GM10266 (cell line): ENCODE measurements around the gene DIP2B.

Experiments
- DNase-seq: peaks from one replicate; pipeline ENCODE4 v3.0.0; 2012; ENCODE audit errors: extremely low spot score
- CTCF ChIP-seq: IDR thresholded peaks from 2 replicates; pipeline ENCODE4 v1.5.1; 2012; ENCODE audit warnings: mild to moderate bottlenecking, low read depth; ENCODE audit not compliant: control insufficient read depth, insufficient read depth; ENCODE audit errors: missing control alignments

DIP2B gene

GRCh38 chr12:50647479-50647878 is 142.7 kb downstream of the DIP2B start:
- DNase-seq: no peak
- TF ChIP-seq CTCF: no peak

DNA sequence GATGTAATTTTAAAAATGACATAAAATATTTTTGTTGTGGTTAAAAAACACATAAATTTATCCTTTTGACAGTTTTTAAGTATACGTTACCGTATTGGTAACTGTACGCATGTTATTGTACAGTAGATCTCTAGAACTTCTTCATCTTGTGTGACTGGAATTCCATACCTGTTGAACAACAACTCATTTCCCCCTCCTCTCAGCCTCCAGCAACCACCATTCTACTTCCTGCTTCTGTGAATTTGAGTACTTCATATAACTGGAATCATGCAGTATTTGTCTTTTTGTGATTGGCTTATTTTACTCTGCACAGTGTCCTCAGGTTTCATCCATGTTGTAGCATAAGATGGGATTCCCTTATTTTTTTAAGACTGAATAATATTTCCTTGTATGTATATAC is 145.5 kb downstream of the DIP2B start:
- DNase-seq: no peak
- no peak for TF ChIP-seq CTCF

- TF ChIP-seq CTCF: no peak
- no peak for DNase-seq
These were observed 150.7 kb downstream of the DIP2B start for GRCh38 chr12:50655374-50655921.

DNA sequence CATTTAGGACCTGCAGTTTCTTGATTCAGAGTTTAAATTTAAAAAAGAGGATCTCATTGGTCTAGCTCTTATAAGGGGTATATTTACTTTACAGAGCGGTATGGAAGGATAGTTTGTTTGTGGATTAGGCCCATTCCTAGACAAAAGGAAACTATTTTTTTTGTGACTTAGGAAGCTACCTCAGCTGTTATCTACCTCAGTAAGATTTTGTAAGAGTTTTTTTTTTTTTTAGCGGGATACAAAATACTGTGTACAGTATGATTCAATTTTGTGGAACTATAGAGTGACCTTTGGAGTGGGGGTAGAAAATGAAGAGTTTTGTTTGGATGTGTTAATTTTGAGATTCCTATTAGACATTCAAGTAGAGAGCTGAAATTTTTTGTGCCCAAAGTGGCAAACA is 154.5 kb downstream of the DIP2B start:
- no peak for TF ChIP-seq CTCF
- no peak for DNase-seq

GRCh38 chr12:50659690-50660424 is 155.1 kb downstream of the DIP2B start:
- no peak for DNase-seq

GRCh38 chr12:50660425-50660822 is 155.6 kb downstream of the DIP2B start:
- TF ChIP-seq CTCF: no peak
- DNase-seq: no peak

More at GRCh38 chr12:50659690-50660424, 155.1 kb downstream of the DIP2B start:
- TF ChIP-seq CTCF: no peak

DNA sequence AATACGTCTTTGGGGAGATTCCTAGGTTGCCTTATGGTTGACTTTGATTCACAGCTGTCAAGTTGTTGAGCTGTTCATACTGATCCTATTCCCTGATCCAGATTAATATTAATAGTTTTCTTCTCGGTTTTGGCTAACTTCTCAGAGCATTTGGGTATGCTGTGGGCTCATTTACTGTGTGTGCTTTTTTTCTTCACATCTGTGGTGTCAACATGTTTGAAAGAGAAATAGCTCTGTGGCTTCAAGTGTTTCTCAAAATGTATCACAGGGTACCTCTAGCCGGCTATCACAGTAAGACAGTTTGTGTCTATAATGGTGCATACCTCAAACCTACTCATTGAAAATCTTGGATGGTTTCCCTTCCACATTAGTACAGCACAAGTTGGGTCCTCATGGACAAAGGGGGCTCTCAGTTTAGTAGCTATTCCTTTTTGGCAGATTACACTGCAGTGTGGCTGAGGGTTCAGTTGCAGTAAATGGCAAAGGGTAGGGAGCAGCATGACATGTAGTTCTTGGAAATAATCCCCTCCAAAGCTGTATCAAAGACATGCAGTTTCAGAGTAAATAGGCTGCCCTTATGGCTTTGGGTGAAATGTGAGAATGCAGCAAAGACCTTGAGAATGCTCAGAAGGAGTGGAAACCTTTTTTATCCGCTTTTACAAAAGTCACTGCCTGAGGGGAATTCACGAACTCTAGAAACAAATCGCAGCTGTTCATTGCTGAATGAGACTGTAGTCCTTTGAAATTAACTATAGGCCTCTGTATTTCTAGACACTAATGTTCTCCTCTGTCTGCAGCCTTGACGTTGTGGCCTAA is 156.7 kb downstream of the DIP2B start:
- DNase-seq: peak; percentile 31
- no peak for TF ChIP-seq CTCF
